Thyroid gland (tissue), 4 donors: ENCODE measurements around the gene PBXIP1.

Experiments
- POLR2A ChIP-seq, 2 donors: fragments of 450-650 bp; IDR thresholded peaks; one replicate each; pipeline ENCODE4 v1.6.1; 2017; ENCODE audit warnings: antibody characterized with exemption in 2 of 2, mild to moderate bottlenecking in 2 of 2, moderate library complexity in 1 of 2
- TF ChIP-seq, protein P1 (sequence below), 6 experiments: fragments of 200-600 bp in 3 of 6; fragments of 450-650 bp in 3 of 6; sonication (generic) in 3 of 6; IDR thresholded peaks; one replicate each; pipeline ENCODE4 v1.5.1; 2016 to 2019; ENCODE audit warnings: antibody characterized with exemption in 6 of 6, mild to moderate bottlenecking in 2 of 6, inconsistent platforms in 1 of 6, moderate library complexity in 1 of 6

DNA sequence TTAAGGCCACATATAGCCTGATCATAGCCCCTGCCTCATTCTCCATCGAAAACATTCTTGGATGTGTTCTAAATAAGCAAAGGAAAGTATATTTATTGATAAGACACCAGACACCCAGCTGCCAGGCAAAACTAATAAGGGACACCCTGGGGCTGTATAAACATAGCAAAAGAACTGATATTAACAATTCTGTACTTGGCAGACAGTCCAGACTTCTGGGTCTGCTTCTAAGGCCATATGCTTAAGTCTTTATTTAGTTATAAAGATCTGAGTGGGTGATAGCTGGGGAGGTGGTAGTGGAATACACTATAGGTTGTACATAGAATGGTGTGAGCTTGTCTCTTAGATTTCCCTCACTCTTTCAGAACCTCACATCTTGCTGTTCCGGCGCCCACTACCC, 22.5 kb upstream of the PBXIP1 start:
- TF ChIP-seq, protein P1, sequence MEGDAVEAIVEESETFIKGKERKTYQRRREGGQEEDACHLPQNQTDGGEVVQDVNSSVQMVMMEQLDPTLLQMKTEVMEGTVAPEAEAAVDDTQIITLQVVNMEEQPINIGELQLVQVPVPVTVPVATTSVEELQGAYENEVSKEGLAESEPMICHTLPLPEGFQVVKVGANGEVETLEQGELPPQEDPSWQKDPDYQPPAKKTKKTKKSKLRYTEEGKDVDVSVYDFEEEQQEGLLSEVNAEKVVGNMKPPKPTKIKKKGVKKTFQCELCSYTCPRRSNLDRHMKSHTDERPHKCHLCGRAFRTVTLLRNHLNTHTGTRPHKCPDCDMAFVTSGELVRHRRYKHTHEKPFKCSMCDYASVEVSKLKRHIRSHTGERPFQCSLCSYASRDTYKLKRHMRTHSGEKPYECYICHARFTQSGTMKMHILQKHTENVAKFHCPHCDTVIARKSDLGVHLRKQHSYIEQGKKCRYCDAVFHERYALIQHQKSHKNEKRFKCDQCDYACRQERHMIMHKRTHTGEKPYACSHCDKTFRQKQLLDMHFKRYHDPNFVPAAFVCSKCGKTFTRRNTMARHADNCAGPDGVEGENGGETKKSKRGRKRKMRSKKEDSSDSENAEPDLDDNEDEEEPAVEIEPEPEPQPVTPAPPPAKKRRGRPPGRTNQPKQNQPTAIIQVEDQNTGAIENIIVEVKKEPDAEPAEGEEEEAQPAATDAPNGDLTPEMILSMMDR (IDR thresholded peaks at IDR 0.05), result no peak
- TF ChIP-seq POLR2A (IDR thresholded peaks at IDR 0.05), result no peak
